HG03342 (cell line): ENCODE data around the gene L3MBTL2.
"Not testable (repeated sequence)": the region's sequence is repeated elsewhere in the genome, so short reads cannot be mapped to it uniquely, and the experiment has no call there.

Experiments used
- ATAC-seq: cut with Tn5 transposase; IDR thresholded peaks from one replicate; pipeline ENCODE4 v1.9.1; 2021; ENCODE audit warnings: mild to moderate bottlenecking, moderate library complexity; ENCODE audit not compliant: unreplicated experiment

L3MBTL2 gene

DNA sequence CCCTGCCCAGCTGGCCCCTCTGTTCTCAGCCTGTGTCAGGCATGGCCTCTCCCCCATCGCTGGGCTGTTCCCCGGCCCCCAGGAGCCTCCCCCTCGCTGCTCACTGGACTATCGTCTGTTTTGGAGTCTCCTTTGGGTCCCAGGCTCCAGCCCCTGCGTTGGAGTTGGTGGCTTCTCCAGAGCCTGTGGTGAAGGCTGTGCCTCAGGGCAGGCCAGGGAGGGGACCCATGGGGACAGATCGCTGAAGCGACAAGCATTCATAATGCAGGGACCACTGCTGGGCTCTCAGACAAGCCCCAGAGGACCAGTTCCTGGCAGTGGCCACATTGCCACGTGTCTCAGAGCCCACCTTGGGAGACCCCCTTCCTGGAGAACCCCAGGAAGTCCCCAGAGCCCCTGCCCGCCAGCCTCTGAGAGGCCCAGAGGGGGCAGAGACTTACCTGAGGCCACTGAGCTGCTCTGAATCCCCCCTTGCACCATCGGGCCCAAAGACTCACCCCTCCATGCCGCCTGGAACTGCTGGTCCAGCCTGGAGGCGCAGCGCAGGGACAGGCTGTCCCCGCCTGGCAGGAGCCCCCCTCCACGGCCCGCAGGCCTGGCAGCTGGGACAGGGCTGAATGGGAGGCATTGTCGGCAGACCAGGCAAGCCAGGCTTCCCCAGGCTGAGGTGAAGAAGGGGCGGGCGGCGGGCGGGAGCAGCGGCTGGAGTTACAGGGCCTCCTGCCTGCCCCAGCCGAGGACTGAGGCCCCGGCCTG, 35.4 kb downstream of the L3MBTL2 start, which contains the start of gene CHADL:
TSS of gene CHADL (minus strand) at position 555 of the 756 bp plus-strand sequence. CDS start at position 505, 50 bp downstream.
- ATAC-seq, result no peak

DNA sequence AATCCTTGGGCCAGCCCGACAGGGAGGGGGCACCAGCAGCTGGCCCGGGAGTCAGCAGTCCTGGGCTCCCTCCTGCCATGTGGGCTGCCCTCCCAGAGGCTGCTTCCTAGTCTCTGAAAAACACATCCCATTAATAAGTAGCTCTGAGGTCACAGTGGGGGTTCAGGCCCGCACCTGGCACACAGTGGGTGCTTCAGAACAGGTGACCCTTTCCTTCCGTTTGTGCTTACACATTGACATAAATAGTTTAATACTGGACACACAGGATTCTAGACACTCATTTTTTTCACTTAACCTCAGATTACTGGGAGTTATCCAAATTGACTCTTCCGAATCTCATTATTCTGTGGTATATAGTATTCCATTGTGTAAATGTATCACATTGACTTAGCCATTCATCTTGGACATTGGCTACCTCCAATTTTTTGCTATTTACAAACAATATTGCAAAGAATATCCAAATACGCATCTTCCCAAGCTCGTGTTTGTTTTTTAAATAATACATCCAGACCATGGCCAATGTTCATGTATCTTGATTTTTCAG, 36.1 kb downstream of the L3MBTL2 start:
- ATAC-seq, result no peak

DNA sequence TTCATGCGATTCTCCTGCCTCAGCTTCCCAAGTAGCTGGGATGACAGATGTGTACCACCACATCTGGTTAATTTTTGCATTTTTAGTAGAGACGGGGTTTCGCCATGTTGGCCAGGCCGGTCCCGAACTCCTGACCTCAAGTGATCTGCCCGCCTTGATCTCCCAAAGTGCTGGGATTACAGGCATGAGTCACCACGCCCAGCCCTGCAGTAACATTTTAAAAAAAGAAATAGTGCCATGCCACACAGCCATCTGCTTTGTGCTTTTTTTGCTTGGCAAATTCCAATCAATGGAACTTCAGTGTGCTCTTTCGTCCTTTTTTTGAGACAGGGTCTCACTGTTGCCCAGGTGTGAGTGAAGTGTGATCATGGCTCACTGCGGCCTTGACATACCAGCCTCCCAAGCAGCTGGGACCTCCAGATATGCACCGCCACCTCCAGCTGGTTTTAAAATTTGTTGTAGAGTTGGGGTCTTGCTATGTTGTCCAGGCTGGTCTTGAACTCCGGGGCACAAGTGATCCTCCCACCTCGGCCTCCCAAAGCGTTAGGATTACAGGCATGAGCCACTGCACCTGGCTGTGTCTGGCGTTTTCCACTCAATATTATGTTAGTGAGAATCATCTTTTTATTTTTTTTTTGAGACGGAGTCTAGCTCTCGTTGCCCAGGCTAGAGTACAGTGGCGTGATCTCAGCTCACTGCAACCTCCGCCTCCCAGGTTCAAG, 37.4 kb downstream of the L3MBTL2 start:
- ATAC-seq, result no peak

DNA sequence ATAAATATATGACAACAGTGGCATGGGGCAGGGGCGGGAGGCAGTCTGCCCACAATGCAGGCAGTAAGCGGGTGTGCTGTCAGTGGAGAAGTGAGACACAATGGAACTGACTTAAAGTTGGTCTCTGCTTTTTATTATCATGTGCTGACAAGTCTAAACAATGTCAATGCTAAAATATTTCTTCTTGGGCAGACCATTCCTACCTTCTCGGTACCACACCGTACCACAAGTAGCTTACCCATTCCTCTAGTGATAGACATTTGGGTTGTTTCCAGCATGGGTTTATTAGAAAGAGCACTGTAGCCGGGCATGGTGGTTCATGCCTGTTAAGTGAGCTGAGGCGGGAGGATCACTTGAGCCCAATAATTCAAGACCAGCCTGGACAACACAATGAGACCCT, 38.2 kb downstream of the L3MBTL2 start:
- no peak for ATAC-seq

DNA sequence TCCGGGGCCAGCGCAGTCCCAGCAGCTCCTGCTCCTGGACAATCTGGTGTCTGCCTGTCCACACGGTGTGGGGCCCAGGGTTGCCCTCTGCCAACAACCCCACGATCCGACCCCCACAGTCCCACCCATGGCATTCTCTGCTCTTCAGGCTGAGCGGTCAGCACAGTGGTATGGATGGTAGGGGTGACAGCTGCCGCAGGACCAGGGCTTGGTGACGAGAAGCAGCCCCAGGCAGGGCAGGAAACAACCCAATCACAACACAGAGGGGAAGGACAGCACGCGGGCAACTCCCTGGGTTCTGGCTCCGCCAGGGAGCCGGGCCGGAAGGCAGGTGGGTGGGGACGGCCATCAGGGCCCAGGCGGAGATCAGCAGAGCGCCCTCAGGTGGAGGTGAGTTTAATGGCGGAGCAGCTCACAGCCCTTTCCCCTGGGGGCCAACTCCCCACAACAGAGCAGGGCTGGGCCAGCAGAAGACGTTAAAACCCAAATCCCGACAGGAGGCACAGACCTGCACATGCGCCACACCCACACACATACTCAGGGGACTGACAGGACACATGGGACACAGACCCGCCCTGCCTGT, 40.9 kb downstream of the L3MBTL2 start:
- no peak for ATAC-seq

DNA sequence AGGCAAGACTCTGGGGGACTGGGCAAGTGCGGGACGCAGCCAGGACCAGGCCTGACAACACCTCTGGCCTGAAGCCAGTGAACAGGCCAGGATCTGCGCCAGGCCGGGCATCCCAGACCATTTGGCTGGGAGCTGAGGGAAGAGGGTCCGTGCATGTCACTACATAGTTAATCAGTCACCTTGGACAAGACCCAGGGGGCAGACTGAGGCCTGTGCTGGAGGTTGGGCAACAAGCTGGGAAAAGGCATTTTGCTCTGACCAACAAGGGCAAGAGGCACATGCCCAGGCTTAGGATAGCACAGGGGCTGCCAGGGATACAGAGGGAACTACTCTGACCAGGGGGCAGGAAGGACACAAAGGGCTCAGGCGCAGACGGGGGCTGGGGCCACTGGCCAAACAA, 42.6 kb downstream of the L3MBTL2 start:
- ATAC-seq, result no peak

DNA sequence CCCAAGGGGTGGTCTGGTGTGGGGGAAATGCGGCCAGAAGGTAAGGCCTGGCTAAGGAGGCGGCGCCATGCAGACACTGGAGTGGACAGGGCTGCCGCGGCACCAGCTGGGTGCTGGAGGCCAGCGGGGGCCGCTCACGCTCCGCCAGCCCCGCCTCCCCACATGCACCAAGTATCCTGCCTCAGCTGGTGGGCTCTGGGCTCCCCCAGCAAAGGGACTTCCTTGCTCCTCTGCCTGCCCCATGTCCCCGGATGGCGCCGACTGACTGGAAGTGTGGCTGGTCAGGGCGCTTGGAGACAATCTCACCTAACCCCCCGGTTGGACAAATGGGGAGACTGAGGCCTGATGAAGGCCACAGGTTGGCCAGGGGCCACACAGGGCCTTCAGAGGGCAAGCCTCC, 43.2 kb downstream of the L3MBTL2 start:
- no peak for ATAC-seq

DNA sequence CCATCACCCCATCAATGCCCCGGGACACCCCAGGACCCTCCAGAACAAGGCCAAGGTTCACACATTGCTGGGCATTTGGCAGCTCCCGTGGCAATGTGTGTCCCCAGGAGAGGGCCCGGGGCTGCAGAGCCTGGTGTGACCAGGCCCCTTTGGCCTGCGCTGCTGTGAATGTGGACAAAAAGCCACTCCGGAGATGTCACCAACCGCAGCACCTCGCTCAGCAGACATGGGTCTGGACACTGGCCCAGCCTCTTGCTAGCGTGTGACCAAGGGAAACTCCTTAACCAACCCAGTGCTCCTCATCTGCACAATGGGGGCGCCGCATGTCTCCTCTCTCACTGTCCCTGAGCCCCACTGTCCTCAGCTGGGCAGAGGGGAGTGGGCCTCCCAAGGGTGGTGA, 43.6 kb downstream of the L3MBTL2 start:
- no peak for ATAC-seq

DNA sequence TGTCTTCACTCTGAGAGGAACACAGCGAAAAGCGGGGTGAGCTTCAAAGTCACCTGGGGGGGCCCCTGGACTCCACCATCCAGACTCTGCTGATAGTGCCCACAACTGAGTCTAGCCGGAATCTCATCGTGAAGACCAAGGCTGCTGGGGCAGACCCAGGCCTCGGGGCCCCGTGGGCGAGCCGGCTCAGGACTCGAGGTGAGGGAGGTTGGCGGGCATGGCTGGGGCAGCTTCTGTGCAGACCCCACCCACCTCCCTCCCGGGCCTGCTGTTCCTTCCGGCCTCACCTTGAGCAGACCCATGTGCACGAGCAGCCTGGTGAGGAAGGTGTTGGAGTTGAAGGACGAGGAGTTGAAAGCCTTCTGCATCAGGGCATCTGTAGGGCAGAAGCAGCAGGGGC, 44.3 kb downstream of the L3MBTL2 start:
- ATAC-seq, result no peak

DNA sequence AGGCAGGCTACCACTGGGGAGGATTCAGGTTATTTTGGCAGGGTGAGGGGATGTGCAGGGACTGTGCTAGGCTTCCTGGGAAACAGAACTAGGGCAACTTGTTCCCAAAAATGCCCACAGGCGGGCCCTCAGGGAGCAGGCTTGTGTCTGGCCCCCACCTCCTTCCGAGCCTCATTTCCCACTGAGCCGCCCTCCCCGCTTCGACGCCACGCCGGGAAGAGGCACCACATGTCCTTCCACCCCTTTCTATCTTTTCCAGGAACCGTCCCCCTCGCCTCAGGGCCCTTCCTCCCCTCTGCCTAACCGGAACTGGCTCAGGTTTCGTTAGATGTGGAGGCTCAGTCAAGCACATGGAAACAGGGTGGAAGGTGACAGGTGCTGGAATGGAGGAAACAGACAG, 45.0 kb downstream of the L3MBTL2 start:
- ATAC-seq, result no peak

DNA sequence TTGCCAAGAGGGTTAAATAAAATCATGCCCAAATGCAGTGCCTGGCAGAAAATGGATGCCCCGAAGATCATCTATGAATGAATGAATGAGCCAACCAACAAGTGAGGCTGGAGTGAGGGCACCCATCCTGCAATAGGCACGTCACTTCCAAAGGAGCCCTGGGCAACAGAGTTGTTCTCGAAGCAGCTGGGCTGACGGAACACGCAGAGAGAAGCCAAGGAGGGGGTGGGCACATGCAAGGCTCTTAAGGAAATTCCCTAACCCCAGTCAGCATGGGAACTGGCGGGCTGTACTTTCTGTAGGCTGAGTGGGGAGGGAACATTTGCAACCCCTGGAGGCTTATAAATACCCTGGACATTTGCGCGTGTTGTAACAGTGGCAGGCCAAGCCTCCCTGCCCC, 47.3 kb downstream of the L3MBTL2 start:
- ATAC-seq, result no peak

DNA sequence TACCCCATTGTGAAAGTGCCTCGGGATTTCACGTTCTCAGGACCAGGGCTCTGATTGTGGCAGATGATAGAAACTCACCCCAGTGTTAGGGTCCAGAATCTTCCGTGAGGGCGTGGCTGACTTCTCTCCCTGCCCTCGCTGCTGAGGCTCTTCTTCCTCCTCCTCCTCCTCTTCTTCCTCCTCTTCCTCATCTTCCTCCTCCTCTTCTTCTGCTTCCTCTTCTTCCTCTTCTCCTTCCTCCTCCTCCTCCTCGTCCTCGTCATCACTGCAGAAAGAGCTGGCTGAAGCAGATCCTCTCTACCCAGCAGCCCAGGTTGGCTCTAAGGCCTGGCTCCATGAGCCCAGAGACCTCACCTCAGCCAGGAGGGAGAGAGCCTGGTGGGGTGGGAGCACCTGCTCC, 49.1 kb downstream of the L3MBTL2 start:
- no peak for ATAC-seq

DNA sequence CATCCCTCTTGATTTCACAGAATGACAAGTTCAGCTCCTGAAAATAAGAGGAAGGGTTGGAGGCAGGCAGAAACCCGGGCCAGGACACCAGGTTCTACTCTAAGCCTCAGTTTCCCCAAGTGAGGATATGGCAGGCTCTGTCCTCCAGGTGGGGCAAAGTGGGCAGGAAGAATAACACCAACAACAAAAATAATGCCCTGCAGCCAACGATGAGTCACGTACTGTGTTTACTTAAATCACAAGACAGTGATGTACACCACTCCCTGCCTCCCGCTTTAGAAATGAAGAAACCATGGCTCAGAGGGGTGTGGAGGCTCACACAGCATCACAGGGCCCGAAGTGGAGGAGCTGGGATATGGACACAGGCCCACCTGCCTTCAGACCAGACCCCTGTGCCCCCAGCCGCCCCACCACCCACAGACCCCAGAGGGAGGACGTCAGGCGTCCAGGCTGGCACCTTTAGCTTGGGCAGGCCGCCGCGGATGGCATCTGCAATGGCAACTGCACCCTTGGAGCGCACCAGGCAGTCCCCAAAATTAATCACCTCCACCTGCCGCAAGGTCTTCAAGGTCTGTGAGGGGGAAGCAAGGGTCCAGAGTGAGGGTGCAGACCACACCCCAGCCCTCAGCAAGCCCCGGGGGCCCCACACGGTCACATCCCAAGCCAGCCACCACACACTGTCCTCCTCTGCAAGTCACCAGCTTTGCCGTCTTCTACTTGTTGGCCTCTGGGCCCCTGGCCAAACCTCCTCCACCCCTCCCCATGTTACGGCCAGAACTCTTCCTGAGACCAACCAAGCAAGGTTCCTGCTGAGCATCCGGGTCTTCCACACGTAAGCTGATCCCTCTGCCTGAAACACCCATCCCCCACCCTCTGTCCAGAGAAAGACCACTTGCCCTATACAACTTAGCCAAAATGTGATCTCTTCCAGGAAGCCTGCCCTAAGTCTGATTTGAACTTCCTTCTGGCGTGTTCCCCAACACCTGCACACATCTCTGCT, 51.4 kb downstream of the L3MBTL2 start:
- no peak for ATAC-seq

DNA sequence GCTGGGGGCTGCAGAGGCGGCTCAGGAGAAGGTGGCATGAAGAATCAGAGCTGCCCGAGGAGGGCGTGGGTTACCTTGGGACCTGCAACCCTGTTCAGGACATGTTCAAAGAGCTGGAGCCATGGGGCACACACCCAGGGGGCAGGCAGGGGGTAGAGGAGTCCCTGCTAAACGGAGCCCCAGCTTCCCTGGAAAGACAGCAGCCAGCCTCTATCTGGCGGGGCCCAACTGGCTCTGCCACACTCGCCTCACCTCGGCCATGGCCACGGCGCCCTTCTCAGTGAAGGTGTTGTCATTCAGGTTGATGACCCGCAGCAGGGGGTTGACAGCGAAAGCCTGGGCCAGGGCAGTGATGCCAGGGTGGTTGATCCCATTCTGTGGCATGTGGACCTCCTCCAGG, 52.6 kb downstream of the L3MBTL2 start:
- no peak for ATAC-seq

DNA sequence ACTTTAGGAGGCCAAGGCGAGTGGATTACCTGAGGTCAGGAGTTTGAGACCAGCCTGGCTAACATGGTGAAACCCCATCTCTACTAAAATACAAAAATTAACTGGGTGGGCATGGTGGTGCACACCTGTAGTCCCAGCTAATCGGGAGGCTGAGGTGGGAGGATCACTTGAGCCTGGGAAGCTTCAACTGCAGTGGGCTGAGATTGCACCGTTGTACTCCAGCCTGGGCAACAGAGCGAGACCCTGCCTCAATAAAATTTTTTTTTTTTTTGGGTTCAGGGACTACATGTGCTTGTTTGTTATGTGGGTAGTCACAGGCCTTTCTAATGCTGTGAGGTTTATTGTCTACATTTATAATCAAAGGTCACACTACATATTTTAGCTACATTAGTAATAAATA, 54.6 kb downstream of the L3MBTL2 start:
- not testable (repeated sequence) for ATAC-seq

DNA sequence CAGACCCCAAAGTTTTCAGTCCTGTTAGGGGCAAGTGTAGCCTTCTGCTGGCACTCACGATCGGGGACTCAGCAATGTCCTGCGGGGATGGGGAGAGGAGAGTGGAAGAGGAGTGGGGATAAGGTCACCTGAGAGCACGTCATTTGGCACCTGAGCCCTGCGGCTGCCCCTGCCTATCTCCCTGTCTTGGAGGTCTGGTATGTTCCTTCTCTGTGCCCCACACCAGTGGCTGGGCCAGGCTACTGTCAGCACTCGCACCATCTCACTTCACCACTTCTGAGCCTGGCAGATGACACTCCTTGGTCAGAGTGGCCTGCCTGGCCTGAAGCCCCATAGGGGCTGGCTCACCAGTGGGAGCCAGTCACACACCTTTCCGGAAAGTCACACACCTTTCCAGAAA, 55.8 kb downstream of the L3MBTL2 start:
- ATAC-seq, result no peak

DNA sequence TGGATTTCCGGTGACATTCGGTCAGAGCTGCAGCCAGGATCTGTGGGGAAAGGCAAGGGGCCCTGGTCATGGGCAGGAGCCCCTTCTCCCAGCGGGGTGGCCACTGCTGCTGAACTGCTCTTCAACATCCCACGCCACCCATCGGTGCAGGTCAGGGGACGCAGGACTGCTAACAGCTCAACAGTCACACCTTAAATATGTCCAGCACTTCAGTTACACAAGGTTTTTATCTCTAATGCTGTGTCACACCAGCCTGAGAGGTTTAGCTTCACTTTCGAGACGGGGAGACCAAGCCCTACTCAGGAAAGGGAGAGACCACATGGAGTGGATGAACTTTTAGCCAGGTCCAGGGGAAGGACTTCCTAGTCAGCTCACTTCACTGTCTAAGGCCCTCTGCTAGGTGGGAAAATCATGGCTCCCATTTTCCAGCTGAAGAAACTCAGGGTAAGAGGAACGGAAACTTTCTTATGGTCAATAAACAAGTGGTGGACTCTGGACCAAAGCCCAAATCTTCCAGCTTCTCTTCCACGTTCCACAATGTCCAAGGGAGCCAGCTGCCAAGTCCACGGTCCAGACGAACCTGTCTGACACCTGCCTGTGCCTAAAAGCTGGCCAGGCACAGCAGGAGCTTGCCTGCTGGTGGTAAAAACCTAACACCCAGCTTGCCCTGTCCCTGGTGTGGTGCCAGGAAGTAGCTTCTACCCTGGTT, 56.6 kb downstream of the L3MBTL2 start:
- no peak for ATAC-seq

DNA sequence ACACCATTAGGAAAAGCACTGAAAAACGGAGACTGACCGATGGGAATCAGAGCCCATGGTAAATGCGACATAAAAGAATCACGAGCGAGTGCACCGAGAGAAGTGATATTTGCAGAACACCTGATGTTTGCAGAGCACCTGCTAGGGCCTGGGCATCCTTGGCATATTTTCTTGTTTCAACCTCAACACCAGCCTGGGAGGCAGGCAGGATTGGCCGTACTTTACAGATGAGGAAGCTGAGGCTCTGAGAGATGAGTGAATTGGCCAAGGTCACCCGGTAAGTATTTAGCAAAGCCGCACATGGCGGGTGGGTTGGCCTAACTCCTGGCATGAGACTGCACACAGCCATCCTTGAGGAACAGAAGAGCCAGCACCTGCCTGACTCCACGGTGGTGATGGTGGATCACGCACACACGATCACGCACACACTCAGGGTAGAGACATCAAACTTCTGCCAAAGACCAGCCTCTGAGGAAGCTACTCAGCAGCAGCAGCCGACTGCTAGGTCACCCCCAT, 57.2 kb downstream of the L3MBTL2 start:
- no peak for ATAC-seq

DNA sequence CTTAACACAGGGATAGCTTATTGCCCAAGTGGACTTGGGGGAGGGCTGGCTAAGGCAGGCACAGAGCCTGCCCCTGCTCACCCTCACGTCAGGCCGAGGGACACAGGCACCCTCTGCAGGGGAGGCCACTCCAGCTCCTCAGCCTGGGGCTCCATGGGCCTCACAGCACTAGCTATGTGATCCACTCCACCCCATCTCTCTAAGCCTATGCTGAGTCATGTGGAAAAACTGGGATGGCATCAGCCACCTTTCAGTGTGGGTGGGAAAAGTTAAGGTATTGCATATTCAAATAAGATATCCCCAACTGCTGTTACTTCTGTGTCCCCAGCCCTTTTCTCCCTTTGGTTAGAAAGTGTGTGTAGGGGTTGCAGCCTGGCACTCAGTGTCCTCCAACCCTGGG, 58.6 kb downstream of the L3MBTL2 start:
- ATAC-seq, result no peak
